ENCODE data around the gene TNNI2.
"Not testable (repeated sequence)": the region's sequence is repeated elsewhere in the genome, so short reads cannot be mapped to it uniquely, and the experiment has no call there.

Gene TNNI2

GRCh38 chr11:1838426-1839144 is at the start of gene TNNI2:
Gene TNNI2 (plus strand): TSS chr11:1838981. CDS start chr11:1839697, 716 bp downstream.
- no peak for DNase-seq

- no peak for DNase-seq
These were observed 46.9 kb upstream of the TNNI2 start for GRCh38 chr11:1791912-1792311.

GRCh38 chr11:1792461-1792860 is 46.3 kb upstream of the TNNI2 start:
- DNase-seq = no peak

GRCh38 chr11:1793081-1793480 is 45.7 kb upstream of the TNNI2 start:
- DNase-seq = no peak

GRCh38 chr11:1796413-1797011 is 42.3 kb upstream of the TNNI2 start:
- no peak for DNase-seq

GRCh38 chr11:1797391-1798125 is 41.2 kb upstream of the TNNI2 start:
- DNase-seq = no peak

- no peak for DNase-seq
These were observed 35.5 kb upstream of the TNNI2 start for GRCh38 chr11:1803246-1803645.

- not testable (repeated sequence) for DNase-seq
These were observed 34.8 kb upstream of the TNNI2 start for GRCh38 chr11:1803835-1804519.

GRCh38 chr11:1805525-1805924 is 33.3 kb upstream of the TNNI2 start:
- DNase-seq = no peak

- DNase-seq = no peak
These were observed 31.4 kb upstream of the TNNI2 start for GRCh38 chr11:1807264-1807995.

GRCh38 chr11:1810761-1811160 is 28.0 kb upstream of the TNNI2 start:
- no peak for DNase-seq

GRCh38 chr11:1812274-1812673 is 26.5 kb upstream of the TNNI2 start:
- DNase-seq = no peak

GRCh38 chr11:1812801-1813200 is 26.0 kb upstream of the TNNI2 start:
- DNase-seq = no peak

GRCh38 chr11:1813356-1813755 is 25.4 kb upstream of the TNNI2 start:
- DNase-seq = not testable (repeated sequence)

GRCh38 chr11:1814691-1815090 is 24.1 kb upstream of the TNNI2 start:
- no peak for DNase-seq

- no peak for DNase-seq
These were observed 23.5 kb upstream of the TNNI2 start for GRCh38 chr11:1815311-1815710.

- no peak for DNase-seq
These were observed 23.0 kb upstream of the TNNI2 start for GRCh38 chr11:1815751-1816150.

- no peak for DNase-seq
These were observed 21.8 kb upstream of the TNNI2 start for GRCh38 chr11:1817000-1817399.

GRCh38 chr11:1817511-1817910 is 21.3 kb upstream of the TNNI2 start:
- DNase-seq = no peak

GRCh38 chr11:1819074-1819473 is 19.7 kb upstream of the TNNI2 start:
- no peak for DNase-seq

- DNase-seq = no peak
These were observed 18.1 kb upstream of the TNNI2 start for GRCh38 chr11:1820463-1821325.

GRCh38 chr11:1821562-1821961 is 17.2 kb upstream of the TNNI2 start:
- DNase-seq = no peak

Measured in midbrain (tissue), 1 donor.